ENCODE results near the gene MGLL.
A peak's percentile ranks its signal among the peaks of the same experiment; 100 is the strongest.

- TF ChIP-seq CTCF (IDR thresholded peaks at IDR 0.05) (peak; percentile 62), SIN3A (IDR thresholded peaks at IDR 0.05; ENCODE audit: borderline replicate concordance, insufficient read depth, low read depth, low read length) (no peak), POLR2AphosphoS5 (IDR thresholded peaks at IDR 0.05; ENCODE audit: low read depth, low read length) (no peak), REST (IDR thresholded peaks at IDR 0.05; ENCODE audit: insufficient read depth in 1 of 2, low read depth in 2 of 2, low read length in 1 of 2) (no peak)
Measured at GRCh38 chr3:127831723-127832172, 9.4 kb upstream of the MGLL start.
